Vagina (tissue), 2 donors: ENCODE measurements around the gene EFNB2.

Source experiments
- CTCF ChIP-seq, 3 experiments: fragments of 450-650 bp in 2 of 3; fragments of 200-600 bp in 1 of 3; sonication (generic) in 1 of 3; IDR thresholded peaks; one replicate each; pipeline ENCODE4 v1.5.1; 2017 to 2019; ENCODE audit warnings: antibody characterized with exemption in 3 of 3, mild to moderate bottlenecking in 2 of 3, moderate library complexity in 2 of 3
- POLR2A ChIP-seq, 2 donors: fragments of 450-650 bp; IDR thresholded peaks; one replicate each; pipeline ENCODE4 v1.6.1; 2017; ENCODE audit warnings: antibody characterized with exemption in 2 of 2, mild to moderate bottlenecking in 2 of 2, moderate library complexity in 2 of 2

- TF ChIP-seq CTCF (IDR thresholded peaks at IDR 0.05) (no peak), POLR2A (IDR thresholded peaks at IDR 0.05) (no peak)
These were observed 48.3 kb downstream of the EFNB2 start for GRCh38 chr13:106487129-106487528.
